ENCODE measurements around the gene CYP11A1.

CYP11A1 gene

DNA sequence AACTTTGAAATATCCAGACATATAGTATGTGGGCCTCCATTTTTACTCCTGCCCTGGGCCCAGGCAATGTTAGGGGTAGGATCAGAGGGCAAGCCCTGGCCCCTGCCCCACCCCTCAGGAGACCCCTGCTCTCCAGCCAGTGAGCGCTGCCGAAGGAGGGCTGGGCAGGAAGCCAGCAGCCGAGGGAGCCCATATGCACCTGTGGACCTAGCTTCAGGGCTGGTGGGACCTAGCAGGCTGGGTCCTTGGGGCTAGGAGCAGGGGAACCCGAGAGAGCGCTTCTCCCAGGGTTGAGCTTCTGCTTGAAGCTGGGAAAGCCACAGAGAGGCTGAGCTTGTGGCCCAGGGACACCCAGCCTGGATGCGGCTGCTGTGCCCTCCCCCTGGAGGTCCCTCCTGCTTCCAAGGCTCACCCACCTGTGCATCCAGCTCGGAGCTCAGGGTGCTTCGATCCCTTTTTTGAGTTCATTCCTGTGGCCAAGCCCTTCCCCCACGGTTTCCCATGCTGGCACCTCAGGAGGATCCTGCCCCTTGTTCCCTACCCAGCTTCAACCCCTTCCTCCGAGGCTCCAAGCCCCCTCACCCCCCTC is 21.0 kb upstream of the CYP11A1 start:
- DNase-seq (ENCODE audit: low read depth) = no peak

DNA sequence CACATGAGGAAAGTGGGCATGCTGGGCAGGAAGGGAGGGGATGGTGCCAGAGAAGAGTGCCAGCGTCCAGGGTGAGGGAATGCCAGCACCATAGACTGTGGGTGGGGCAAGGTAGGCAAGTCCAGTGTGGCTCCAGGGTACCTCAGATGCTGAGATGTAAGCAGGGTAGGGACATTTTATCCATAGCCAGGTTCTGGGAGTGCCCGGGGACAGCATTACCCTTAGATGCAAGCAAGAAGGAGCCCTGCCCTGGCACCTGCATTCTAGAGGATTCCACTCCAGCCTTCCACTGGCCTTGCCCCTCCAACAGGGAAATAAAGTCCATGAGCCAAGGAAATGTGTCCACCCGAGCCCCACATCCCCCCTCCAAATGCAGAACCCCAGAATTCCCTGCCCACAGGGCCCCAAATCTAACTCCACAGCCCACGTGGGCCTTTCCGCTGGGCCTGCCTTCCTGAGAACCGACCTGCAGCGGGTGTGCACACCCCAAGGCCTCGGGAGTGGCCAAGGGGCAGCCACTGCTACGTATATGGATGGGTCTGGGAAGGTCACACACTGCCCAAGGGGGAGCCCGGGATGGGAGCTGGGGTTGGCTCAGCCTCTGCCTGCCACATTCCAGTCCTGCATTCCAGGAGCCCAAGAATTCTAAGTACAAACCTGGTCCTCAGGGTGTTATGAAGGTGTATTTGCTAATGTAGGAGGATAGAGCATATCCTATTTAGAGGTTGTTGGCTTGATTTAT is 20.3 kb upstream of the CYP11A1 start:
- DNase-seq (ENCODE audit: low read depth) = no peak

DNA sequence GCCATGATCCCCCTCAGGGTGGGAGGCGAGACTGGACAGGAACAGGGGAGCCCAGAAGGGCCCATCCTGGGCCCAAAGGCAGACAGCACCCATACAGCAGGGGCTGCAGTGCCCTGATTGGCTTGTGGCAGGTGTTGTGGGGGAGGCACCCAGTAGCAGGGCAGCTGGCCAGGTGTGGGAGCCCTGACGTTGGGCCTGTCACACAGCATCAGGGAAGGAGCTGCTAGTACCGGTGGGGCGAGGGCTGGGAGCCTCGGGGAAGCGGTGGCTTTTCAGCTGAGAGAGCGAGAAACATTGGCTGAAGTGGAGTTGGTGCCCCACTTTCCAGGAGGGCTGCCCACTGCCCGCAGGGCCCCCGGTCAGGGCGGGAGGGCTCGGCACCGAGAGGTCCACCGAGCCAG is 19.7 kb upstream of the CYP11A1 start:
- DNase-seq (ENCODE audit: low read depth) = no peak

- no peak for DNase-seq (ENCODE audit: low read depth)
Measured at GRCh38 chr15:74386496-74387140, 19.2 kb upstream of the CYP11A1 start.

DNA sequence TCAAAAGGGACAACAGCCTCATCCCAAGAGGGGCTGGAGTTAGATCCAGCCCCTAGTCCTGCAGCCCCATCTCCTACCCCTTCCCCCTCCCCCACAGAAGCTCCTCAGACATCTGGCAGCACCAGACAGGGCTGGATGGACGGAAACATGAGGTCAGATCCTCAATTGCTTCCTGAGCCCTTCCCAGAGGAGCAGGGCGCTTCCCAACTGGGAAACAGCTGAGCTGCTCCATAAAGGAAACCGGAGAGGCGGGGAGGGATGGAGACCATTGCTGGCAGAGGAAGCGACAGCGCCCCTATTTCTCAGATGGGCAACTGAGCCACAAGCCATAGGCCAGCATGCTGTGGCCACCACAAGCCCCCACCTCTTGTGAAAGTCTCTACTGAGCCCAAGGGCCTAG is 18.3 kb upstream of the CYP11A1 start:
- DNase-seq (ENCODE audit: low read depth) = no peak

DNA sequence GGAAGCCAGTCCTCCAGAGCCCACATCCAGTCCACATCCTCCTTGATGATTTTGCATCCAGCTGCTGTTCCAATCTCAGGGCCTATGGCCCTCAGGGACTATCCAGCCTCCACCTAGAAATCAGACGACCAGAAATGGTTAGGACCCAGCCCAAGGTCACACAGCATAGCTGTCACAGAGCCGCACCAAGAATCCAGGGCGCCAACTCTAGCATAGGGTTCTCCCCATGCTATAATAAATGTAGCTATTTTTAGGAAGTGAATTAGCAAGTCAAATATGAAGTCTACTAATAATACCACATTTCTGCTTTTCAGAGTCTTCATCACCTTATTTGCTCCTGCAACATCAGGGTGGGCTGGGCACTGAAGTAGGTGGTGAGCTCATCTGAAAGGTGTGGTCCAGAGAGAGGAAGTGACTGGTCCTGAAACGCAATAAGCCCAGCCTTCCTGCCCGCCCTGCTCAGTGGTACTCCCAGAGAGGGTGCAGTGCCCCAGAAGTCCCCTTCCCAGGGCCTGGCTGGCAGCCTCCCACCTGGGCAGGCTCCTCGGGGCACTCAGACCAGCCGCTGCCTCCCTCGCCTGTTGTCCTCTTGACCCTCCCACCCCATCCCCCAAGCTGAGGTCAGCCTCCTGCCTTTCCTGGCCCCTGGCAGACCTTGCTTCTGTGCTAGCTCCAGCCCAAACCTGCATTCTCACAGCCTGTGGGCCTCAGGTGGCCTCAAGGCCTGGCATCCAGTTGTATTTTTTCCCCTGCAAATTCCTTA is 17.6 kb upstream of the CYP11A1 start:
- DNase-seq (ENCODE audit: low read depth) = no peak

DNA sequence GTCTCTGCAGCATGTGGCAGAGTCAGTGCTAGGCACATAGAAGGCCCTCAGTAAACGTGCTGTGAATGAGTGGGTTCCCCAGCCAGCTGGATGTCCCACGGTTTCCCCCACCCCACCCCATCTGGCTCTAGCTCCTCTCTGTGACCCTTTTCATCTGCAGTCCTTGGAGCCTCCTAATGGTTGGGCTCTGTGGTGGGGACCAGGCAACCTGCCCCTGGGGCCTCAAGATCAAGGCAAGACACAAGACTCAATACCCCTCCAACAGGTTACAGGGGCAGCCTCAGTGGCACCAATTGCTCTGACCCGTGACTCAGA is 17.1 kb upstream of the CYP11A1 start:
- no peak for DNase-seq (ENCODE audit: low read depth)

DNA sequence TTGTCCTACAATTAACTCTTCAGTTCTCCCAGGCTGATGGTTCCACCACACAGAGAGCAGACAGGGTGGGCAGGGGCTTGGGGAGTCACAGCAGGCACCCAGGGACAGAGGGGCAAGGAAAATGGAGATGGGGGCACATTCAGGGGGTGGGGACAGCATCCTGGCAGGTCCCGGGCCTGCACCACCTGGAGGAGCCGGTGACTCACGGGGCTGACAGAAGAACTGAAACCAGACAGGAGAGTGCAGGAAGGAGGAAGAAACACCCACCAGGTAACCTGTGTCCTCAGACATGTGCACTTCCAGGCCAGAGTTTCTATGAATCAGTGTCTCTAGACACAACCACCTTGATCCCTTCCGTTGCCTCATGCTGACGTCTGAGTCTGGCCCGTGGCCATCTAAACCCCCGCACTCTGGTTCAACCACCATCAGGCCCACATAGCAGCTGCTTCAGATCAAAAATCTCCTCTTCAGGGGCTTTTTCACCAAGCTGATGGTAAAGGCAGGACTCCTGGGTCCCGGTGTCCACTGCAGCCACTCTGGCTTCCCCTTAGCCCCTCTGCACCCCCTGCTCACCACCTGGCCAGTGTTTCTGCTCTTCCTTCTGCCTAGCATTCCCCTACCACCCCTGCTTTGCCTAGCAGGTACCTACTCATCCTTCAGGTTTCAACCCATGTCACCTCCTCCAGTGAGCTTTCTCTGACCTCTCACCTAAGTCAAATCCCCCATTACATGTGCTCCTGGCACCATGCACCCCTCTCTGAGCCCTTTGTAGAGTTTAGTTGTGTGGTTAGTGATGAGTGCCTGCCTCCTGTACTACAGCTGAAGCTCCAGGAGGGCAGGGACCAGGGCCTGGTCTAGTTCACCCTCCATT is 16.5 kb upstream of the CYP11A1 start:
- no peak for DNase-seq (ENCODE audit: low read depth)

DNA sequence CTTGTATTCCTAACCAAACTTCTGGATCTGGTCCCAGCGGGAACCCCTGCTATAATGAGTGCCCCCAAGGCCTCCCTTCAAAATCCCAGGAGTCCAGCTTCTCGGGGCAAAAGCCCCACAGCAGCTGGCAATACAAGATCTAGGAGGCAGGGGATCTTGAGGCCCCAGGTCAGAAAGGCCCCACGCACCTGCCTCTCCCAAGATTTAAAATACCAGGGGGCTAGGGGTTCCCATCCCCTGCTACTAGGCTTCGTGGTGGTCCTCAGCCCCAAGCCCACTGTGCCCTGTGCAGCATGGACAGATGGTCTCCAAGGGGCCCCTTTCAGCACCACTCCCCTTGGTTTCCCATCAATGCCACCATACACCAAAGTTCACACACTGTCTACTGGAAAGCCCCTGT is 15.8 kb upstream of the CYP11A1 start:
- DNase-seq (ENCODE audit: low read depth) = no peak

GRCh38 chr15:74382004-74382816 is 14.8 kb upstream of the CYP11A1 start:
- DNase-seq (ENCODE audit: low read depth) = no peak

- DNase-seq (ENCODE audit: low read depth) = no peak
Measured at GRCh38 chr15:74381481-74381880, 14.0 kb upstream of the CYP11A1 start.

GRCh38 chr15:74381190-74381453 is 13.7 kb upstream of the CYP11A1 start:
- no peak for DNase-seq (ENCODE audit: low read depth)

GRCh38 chr15:74380361-74381189 is 13.1 kb upstream of the CYP11A1 start:
- DNase-seq (ENCODE audit: low read depth) = no peak

- DNase-seq (ENCODE audit: low read depth) = no peak
Measured at GRCh38 chr15:74378848-74379247, 11.4 kb upstream of the CYP11A1 start.

GRCh38 chr15:74377831-74378766 is 10.7 kb upstream of the CYP11A1 start:
- DNase-seq (ENCODE audit: low read depth) = no peak

- no peak for DNase-seq (ENCODE audit: low read depth)
Measured at GRCh38 chr15:74376825-74377581, 9.6 kb upstream of the CYP11A1 start.

DNA sequence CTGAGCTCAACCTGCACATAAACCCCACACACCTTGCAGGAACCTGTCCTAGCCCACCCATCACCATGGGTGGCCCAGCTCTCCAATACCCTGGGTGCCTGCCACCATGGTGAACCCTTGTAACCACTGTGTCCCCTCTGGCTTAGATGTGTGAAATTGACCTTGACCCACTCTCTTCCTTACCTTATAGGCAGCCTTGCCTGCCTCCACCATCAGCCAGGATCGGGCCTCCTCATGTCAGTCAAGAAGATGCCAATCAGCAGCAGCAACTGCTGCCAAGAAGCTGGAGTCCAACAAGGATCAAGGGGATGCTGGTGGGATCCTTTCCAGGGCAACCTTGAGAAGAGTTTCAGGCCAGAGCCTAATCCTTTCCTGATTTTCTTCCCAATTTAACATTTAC is 8.8 kb upstream of the CYP11A1 start:
- no peak for DNase-seq (ENCODE audit: low read depth)

- DNase-seq (ENCODE audit: low read depth) = no peak
Measured at GRCh38 chr15:74375303-74375693, 7.9 kb upstream of the CYP11A1 start.

All from CMK (cell line).